ENCODE measurements around the gene CAPN10. TPM values are rescaled to one million over a fixed set of nuclear protein-coding genes. Genes with fewer than 3 reads are reported as not detected.

CAPN10 gene
- polyA plus RNA-seq, 3 donors = 30.9 to 37.6 (median 34.7) TPM

DNA sequence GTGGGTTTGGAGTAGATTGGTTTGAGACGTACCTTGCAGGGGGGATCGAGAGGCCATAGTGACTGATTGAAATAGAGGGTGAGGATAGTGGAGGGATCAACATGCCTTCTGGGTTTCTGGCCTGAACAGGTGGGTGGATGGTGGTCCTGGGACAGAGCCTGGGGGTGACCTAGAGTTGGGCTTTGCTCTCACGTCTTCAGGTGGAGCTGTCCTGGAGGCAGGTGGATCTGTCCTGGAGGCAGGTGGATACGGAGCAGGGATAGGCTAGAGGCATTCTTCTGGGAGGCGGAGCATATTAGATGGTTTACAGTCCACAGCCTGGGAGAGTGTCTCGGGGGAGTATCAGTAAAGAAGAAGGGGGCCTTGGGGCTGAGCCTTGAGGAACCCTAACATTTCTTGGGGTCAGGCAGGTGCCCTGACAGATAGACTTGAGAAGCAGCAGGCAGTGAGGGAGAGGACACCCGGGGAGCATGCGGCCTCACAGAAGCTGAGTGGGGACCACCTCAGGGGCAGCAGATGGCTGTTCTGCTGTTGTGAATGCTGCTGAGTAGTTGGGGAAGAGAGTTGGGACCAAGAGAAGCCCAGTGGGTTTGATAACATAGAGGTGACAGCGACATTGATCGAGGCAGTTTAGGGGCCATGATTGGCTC lies 1.6 kb downstream of the CAPN10 start:
- no peak for DNase-seq

DNA sequence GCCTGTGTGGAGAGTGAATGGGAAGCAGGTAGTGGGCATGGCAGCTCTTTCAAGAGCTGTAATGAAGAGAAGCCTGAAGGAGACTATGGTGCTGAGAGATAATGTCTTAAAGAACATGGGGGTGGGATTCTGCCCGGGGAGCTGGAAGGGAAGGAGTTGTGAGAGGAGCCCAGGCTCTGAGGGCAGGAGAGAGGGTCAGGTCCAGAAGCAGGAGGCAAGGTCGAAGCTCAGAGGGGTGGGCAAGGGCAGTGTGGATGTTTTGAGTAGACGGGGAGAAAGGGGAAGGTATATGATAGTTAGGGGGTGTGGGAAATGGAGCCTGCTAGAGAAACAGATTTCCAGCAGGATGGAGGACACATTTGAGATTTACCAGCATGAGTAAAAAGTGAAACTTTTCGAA lies 2.1 kb downstream of the CAPN10 start:
- DNase-seq = no peak

DNA sequence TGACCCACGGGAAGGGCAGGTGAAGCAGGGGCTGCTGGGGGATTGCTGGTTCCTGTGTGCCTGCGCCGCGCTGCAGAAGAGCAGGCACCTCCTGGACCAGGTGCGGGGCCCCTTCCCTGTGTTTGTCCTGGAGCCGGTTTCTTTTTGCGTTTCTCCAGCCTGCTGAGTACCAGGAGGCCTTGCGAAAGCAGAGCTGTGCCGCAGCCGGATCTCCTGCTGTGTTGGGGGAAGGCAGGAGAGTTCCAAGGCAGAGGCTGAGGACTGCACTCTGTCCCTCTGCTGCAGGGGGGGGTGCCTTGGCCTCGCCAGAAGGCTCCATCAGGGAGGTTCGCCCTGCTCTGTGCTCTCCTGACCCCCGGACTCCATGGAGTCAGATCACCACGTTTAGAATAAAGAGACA lies 2.8 kb downstream of the CAPN10 start:
- DNase-seq = no peak

DNA sequence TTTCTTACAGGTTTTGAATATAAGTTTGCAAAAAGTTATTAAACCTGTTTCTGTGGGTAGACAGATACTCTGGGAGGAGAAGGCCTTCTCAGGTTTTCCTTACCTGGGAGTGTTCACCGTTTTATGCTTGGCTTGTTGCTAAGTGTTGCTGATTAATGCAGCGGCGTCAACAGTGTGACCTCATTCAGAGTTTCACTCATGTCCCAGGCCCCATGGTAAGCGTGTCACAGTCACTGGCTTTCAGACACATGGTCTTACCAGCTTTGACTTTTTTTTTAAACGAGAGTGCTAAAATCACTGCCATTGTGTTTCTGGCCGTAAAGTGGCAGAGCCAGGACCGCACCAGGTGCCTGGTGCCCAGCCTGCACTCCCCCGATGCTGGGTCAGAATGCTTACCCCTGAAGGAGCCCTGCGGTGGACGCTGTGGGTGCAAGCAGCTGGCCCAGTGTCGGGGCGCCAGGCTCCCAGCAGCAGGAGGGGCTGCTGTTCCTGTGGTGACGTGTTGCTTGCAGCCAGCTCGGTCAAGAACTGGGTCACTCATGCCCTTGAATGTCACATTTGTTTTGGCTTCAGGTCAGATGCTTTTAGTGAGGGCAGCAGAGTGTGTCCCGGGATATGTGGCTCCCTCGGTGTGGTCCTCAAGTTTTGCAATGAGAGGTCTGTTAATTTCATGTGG lies 3.5 kb downstream of the CAPN10 start:
- no peak for DNase-seq

DNA sequence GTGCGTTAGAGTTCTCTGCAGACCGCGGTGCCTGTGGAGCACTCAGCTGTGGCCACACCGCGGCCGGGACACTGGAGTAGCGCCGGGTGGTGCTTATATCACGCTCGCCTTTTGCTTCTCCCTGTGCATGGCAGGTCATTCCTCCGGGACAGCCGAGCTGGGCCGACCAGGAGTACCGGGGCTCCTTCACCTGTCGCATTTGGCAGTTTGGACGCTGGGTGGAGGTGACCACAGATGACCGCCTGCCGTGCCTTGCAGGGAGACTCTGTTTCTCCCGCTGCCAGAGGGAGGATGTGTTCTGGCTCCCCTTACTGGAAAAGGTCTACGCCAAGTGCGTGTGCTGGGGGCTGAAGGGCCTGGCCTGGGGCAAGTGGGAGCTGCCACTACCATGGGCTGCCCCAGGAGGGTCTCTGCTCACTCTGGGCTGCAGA lies 4.2 kb downstream of the CAPN10 start:
- DNase-seq = no peak

DNA sequence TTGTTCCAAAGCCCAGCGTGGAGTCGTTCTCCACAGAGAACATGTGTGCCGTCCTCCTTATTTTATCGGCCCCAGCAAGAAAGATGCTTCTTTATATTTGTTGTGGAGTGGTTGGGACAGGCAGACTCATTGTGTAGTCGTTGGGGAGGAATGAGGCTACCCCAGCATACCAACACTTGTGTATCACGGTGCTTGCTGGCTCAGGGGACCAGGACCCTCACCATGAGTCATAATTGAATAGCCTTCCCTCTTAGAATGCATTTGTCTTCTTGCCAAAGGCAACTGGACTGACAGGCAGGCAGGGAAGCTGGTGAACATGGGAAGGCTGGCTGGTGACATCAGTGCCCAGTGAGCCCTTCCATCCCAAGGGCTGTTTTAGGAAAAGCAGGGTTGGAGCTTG lies 4.7 kb downstream of the CAPN10 start:
- DNase-seq = no peak

DNA sequence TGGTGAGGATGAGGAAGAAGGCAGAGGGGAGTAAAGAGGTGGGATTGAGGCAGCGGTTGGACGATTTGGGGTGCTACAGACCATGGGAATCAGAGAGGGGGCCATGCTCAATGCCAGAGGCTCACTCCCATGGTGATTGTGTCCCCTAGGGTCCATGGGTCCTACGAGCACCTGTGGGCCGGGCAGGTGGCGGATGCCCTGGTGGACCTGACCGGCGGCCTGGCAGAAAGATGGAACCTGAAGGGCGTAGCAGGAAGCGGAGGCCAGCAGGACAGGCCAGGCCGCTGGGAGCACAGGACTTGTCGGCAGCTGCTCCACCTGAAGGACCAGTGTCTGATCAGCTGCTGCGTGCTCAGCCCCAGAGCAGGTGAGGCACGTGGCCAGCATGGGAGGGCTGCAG lies 5.2 kb downstream of the CAPN10 start:
- DNase-seq = no peak

DNA sequence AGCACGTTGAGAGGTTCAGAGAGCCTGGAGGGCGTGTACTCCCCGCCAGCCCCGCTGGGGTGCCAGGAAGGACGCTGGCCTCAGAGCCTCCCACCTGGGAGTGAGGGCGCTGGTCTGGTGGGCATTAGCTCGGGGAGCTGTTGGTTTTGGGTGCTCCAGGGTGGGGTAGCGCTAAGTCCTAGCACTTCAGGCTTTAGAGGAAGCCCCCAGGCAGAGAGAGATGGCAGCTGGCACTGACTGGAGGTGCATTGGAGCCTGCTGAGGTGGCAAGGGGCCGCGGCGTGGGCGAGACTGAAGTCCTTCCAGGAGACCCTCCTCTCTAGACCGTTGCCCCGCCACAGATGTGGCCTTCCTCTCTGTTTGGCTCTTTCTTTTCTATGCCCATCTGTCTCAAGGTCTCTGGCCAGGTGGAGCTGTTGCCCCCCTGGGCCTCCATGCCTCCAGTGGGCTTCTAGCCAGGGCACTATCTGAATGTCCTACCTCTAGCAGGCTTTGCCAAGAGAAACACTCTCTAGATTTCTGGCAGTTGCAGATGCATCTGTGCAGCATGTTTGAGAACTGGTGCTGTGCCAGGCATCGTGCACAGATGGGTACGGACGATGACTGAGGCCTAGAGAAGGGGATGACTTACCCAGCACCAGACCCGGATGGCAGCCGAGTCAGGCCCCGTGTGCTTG lies 6.6 kb downstream of the CAPN10 start:
- DNase-seq = no peak

DNA sequence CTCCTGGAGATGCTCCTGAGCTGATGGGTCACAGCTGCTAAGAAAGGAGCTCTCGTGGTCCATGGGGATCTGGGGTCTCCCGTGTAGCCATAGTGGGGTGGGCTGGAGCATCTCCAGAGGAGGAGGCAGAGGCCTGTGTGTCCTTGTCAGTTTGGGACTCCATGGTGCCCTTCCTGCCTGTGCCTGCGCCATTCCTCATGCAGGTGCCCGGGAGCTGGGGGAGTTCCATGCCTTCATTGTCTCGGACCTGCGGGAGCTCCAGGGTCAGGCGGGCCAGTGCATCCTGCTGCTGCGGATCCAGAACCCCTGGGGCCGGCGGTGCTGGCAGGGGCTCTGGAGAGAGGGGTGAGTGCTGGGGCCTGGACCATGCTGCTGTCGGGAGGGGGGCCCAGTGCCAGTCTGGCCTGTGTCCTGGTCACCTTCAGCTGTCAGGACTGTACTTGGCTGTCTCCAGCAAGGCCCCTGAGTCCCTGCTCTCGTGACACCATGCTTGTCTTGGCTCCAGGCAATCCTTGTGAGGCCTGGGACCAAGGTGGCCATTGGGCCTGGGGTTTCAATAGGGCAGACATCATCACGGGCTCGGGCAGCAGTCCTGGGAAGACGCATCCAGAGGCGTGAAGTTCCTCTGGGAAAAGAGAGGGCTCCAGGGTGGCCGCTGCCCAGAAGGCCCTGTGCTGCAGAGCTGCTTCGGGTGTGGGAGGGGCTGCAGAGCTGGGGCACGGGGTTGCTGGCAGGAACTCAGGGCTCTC lies 7.3 kb downstream of the CAPN10 start:
- no peak for DNase-seq

DNA sequence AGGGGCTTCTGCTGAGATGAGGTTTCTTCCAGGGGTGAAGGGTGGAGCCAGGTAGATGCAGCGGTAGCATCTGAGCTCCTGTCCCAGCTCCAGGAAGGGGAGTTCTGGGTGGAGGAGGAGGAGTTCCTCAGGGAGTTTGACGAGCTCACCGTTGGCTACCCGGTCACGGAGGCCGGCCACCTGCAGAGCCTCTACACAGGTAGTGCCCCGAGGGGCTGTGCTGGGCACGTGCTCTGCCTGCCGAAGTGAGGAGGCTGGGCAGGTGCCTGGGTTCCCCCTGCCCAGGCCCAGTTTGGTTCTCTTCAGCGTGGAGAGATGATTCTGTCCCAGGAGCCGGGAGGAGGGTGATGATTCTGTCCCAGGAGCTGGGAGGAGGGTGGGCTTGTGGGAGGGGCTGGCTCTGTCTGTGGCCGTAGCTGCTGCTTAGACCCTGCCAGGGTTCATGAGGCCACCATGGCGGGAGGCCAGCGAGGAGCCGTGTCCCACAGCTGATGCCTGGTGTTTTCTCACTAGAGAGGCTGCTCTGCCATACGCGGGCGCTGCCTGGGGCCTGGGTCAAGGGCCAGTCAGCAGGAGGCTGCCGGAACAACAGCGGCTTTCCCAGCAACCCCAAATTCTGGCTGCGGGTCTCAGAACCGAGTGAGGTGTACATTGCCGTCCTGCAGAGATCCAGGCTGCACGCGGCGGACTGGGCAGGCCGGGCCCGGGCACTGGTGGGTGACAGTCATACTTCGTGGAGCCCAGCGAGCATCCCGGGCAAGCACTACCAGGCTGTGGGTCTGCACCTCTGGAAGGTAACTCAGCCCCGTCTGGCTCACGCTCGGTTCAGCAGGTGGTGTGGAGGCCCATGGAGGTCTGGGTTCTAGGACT lies 8.2 kb downstream of the CAPN10 start:
- no peak for DNase-seq

DNA sequence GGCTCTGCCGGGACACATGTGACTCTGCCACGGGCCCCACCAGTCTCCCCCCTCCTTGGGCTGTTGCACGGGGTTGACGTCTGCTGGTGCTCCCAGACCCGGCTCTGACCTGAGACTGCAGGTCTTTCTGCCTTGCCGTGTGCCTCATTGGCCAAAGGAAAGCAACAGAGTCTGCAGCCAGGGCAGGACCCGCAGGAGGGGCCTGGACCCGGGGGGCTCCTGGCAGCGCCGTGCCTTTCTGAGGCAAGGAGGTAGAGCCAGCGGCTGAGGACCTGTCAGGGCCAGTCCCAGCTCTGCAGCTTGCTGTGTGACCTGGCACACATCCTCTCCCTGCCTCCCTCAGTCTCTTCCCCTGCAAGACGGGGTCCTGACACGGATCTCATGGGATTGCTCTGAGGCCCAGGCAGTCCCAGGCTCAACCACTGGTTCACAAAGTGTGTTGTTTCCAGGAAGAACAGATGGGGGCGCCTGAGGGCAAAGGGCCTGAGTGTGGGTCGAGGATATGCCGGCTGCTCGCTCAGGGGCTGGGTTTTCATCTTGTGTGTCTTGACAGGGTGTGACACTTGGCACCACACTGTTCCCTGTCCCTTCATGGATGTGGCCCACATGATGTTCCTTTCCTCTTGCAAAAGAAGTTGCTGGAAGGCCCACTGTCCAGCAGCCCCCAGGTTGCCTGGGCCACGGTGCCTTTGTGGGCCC lies 9.0 kb downstream of the CAPN10 start:
- DNase-seq = no peak

DNA sequence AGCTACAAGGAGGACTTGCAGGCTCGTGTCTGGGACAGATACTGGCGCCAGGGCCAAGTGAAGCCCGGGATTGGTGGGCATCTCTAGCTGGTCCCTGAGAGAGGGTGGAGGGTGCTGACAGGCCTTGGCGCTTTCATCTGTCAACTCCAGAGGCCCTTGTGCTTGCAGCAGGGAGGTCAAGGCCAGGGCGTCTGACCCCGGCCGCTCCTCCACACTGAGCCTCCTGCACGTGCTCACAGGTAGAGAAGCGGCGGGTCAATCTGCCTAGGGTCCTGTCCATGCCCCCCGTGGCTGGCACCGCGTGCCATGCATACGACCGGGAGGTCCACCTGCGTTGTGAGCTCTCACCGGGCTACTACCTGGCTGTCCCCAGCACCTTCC lies 9.5 kb downstream of the CAPN10 start:
- DNase-seq = no peak

DNA sequence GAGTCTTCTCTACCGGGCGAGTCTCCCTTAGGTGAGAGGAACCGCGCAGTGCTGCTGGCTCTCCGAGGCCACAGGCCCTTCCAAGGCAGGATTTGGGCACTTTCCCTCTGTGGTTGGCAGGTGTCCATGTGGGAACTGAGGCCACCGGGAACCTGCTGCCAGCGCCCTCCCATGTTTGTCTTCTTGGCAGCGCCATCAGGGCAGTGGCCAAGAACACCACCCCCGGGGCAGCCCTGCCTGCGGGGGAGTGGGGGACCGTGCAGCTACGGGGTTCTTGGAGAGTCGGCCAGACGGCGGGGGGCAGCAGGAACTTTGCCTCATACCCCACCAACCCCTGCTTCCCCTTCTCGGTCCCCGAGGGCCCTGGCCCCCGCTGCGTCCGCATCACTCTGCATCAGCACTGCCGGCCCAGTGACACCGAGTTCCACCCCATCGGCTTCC lies 10.0 kb downstream of the CAPN10 start:
- no peak for DNase-seq

DNA sequence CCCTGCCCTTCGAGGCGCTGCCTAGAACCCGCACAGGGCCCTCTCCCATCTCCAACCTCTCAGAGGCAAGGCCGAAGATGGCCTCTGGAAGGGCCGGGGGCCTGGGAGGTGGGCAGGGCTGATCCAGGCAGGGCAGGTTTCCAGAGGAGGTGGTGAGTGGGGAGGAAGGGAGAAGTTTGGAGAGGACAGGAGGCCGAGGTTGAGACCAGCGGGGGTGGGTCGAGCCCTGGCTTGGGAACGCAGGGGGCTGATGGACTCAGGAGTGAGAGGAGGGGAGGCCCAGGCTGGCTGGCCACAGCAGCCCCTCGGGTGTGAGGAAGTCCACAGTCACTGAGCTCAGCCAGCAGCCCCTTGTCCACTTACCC lies 10.5 kb downstream of the CAPN10 start:
- no peak for DNase-seq

DNA sequence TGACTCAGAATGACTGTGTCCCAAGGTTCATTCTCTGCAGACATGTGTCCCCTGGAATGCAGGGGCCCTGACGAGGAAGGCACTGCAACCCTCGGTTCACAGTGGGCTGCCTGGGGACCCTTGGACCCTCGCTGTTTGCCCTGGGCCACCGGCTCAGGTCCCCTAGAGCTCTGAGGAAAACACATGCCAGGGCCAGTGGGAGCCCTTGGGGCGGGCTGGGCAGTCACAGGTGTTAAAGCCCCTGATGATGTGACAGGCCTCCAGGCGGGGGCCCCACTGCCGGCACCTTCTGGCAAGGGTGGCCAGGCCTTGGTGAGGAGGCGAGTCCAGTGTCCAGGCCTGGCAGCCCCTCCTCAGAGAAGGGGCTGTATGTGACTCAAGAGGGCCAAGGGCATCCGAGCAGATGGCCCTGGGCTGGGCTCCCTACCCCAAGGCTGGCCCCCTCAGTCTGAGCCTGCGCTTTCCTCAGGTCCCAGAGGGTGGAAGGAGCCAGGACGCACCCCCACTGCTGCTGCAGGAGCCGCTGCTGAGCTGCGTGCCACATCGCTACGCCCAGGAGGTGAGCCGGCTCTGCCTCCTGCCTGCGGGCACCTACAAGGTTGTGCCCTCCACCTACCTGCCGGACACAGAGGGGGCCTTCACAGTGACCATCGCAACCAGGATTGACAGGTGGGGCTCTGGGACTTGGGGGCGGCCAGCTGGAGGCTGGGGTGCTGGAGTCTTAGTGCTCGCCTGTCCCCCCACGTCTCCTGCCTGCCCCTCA lies 11.1 kb downstream of the CAPN10 start:
- DNase-seq = no peak

DNA sequence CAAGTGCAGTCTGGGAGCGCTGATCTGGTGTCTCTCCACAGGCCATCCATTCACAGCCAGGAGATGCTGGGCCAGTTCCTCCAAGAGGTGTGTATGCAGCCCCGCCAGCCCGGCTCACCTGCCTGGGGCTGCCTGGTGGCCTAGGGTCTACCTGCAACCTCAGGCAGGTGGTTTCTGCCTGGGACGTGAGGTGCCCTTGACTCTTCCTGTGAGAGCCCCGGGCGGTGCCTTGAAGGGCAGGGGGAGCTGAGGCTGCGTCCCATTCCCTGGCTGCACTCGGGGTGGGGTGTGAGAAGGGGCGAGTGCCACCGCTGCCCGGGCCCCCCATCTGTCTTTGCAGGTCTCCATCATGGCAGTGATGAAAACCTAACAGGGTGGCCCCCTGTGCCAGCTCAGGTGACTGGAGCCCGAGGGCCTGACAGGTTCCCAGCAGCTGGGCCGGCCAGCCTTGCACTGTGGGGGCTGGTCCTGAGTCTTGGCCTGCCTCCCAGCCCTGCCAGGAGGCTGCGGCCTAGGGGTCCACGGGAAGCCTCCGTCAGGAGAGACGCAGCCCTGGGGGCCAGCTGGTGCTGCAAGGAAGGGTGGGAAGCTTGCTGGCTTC lies 11.9 kb downstream of the CAPN10 start:
- no peak for DNase-seq

DNA sequence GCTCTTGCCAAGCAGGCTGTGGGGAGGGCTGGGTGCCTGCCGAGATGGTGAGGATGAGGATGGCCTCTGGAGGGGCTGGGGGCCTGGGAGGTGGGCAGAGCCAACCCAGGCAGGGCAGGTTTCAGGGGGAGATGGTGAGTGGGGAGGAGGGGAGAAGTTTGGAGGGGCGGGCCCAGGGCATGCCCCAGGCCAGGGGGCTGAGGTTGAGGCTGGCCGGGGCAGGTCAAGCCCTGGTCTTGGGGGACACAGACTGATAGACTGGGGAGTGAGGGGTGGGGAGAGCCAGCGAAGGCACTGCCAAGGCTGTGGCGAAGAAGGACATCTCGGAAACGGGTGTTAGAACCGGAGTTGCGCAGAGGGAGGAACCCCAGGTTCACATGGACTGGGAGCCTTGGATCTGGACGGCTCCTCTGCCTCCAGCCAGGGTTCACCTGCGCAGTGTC lies 12.6 kb downstream of the CAPN10 start:
- DNase-seq = no peak

DNA sequence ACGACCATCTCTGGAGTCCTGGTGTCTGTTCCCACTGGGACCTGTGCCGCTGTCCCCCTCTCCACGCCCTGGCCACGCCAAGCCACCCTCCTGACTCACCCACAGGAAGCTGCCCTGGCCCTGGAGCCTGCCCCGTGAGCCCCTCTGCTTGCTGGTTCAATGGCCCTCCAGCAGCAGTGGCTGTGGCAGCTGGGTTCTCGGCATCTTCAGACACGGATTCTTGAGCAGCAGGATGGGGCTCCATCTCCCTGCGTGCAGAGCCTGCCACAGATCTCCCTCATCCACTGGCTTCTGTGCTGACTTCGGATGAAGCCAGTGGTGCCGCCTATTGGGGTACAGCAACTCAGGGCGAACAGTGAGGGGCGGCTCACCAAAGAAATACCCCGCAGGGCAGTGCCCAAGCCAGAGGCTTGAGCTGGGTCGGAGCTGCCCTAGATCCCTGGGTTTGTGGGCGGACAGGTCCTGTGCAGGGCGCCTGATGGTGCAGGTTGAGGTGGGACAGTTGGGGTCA lies 14.0 kb downstream of the CAPN10 start:
- DNase-seq = no peak

DNA sequence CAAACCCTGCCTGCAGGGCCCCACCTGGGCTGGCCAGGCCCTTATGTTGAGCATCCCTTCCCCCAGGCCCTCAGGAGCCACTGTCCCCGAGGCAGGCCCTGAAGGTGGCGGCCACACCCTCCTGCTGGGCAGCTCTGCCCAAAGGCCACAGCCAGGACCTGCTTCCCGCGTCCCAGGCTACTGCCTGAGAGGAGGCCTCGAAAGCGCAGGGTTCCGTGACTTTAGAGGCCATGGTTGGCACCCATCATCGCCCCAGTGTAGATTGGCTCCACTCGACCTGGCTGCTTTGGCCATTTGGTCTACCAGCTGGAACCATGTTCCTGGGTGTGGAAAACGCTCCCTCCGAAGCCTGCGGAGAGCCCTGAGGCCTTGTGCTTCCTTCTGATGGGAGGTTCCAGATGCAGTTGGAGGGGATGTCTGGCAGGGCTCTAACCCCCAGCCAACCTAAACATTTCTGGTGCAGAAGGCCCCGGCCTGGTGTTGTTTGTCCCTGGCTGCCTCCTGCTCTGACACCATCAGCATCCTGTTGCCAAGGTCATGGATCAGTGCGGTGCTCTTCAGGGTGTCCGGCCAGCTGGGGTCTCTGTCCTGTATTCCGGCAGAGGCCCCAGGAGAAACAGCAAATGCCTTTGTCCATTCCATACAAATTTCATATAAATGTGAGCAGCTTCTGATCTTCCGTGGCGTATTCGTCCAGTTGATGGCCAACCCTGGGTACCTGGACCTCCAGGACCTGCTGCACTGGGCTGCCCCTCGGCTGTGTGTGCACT lies 14.7 kb downstream of the CAPN10 start:
- no peak for DNase-seq
